ENCODE results near the gene CTDSPL. TPM values are rescaled to one million over a fixed set of nuclear protein-coding genes. Genes with fewer than 3 reads are reported as not detected.

CTDSPL gene
- polyA plus RNA-seq, 1 of the 3 experiments (the other 2 are of a cell fraction): 22.1 TPM

DNA sequence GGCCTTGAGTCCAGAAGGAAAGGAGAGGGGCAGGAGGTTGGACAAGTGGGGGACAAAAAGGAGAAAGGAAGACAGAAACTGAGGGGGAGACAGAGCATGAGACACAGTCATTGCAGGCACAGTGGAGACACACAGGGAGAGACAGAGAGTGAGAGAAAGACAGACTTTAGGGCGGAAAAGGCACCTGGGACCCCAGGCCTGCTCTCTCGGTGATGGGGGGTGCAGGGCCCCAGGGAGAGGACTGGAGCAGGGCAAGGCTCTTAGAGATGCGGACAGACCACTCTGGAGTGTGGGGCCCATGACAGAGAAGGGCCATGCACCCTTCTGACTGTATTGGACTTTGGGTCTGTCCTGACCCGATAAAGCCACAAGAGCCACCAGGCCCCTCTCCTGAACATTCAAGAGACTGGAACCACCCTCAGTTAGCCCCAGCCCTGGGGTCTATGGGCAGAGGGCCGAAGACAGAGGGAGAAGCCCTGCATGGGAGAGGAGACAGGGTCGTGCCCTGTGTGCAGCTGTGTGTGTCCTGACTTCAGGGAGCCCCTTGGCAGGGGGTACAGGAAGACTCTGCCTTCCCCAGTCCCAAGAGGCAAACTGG lies 155.3 kb downstream of the CTDSPL start:
- H3K4me3 ChIP-seq (ENCODE audit: low read depth in 2 of 2, low read length in 1 of 2): no peak overlapping the region
- CTCF ChIA-PET: interaction anchor here (0.9 to 5.3 kb wide), 4 partner anchors 10 to 162 kb away, joined by 3 to 27 read pairs (median 4); no protein-coding TSS in a partner anchor
- H4K20me1 ChIP-seq (ENCODE audit: insufficient read depth): no peaks in the 10 kb centered on the region
- TF ChIP-seq GATA2 (CRISPR knock-in tag; IDR thresholded peaks at IDR 0.05): no peak
- POLR2A ChIA-PET: no interaction called here
- H3K9ac ChIP-seq: no peak overlapping the region
- peaks cover 8% of the 10 kb centered on the region for H3F3A ChIP-seq (replicated peaks; ENCODE audit: insufficient read depth)
- no peak overlapping the region for H2AFZ ChIP-seq (ENCODE audit: low read depth)
- H3K36me3 ChIP-seq (replicated peaks in 1 of 2; ENCODE audit: control insufficient read depth in 1 of 2, insufficient read depth in 2 of 2, low read length in 1 of 2): peaks cover 13 to 32% of the 10 kb centered on the region in 2 experiments
- H3K4me1 ChIP-seq (ENCODE audit: control insufficient read depth in 1 of 2, insufficient read depth in 2 of 2, low read depth in 1 of 2, low read length in 1 of 2): peaks cover 0 to 26% of the 10 kb centered on the region in 2 experiments; a peak in 1 of 4 replicates
- peaks cover 2% of the 10 kb centered on the region; the same call in 1 of the 2 replicates for H3K79me2 ChIP-seq (ENCODE audit: insufficient read depth)
- no peak for DNase-seq
- no peaks in the 10 kb centered on the region for H3K9me2 ChIP-seq
- H3K4me2 ChIP-seq: no peak overlapping the region
- H3K27me3 ChIP-seq (ENCODE audit: insufficient read depth): no peaks in the 10 kb centered on the region
- H3K27ac ChIP-seq (ENCODE audit: low read depth in 2 of 2, low read length in 1 of 2): no peak overlapping the region
- WGBS (ENCODE audit: low lambda C conversion rate): 96% methylated on average over 2 of the region's 6 CpGs
- no peaks in the 10 kb centered on the region for H3K9me3 ChIP-seq

DNA sequence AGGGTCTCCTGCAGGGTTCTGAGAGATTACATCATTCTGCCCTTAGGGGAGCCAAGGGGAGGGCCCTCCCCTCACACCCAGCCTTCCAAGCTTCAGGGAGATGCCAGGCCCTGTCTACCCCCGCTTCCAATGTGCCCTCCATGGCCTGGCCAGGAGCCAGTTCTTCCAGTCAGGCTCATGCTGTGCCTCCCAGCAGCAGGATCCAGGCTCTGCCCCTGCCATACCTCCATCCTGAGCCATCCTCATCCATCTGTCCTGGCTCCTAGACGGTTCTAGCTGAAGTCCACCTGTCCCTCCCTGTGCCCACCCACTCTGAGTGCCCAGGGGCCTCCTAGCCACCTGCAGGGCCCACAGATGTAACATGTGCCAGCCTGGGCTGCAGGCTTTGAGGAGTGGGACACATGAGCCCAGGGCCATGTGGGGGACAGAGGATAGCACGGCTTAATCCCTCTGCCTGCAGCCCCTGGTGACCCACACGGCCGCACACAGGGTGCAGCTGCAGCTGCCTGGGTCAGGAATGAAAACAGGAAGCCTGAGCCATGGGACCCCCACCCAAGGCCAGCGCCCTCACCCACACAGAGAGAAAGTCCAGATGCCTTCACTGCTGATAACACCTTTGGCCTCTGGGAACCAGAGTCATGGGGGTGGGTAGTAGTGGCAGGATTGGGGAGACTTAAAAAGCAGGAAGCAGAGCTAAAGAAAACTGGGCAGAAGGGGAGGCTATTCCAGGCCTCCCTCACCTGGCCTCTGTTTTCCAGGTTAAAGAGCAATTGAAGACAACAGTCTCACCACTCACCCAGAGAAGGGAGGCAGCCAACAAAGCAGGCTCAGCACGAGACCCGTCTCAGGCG lies 156.0 kb downstream of the CTDSPL start:
- no peak overlapping the region for H3K4me3 ChIP-seq (ENCODE audit: low read depth in 2 of 2, low read length in 1 of 2)
- peak; percentile 69 for DNase-seq
- H3K27ac ChIP-seq (ENCODE audit: low read depth in 2 of 2, low read length in 1 of 2): peak overlapping the region in 1 of 2 experiments; percentile 40; a peak in 2 of 4 replicates
- POLR2A ChIA-PET: interaction anchor here (1.6 kb wide), 1 partner anchor 12 kb away, joined by 4 read pairs; the partner anchor contains the start of gene PLCD1
- peaks cover 4% of the 10 kb centered on the region; the same call in 1 of the 2 replicates for H3K79me2 ChIP-seq (ENCODE audit: insufficient read depth)
- H3K9me3 ChIP-seq: no peaks in the 10 kb centered on the region
- peaks cover 8% of the 10 kb centered on the region for H3F3A ChIP-seq (replicated peaks; ENCODE audit: insufficient read depth)
- TF ChIP-seq CHD2 (IDR thresholded peaks at IDR 0.05; ENCODE audit: low read length, partially characterized antibody) (no peak), EP300 (IDR thresholded peaks at IDR 0.05; ENCODE audit: borderline replicate concordance in 1 of 2, low read depth in 1 of 2, low read length in 1 of 2) (peak in 1 of 2 experiments; percentile 50; a peak in 1 of 4 replicates), GATA2 (CRISPR knock-in tag; IDR thresholded peaks at IDR 0.05) (peak; percentile 40; the same call in 1 of the 2 replicates)
- no peaks in the 10 kb centered on the region for H4K20me1 ChIP-seq (ENCODE audit: insufficient read depth)
- no peaks in the 10 kb centered on the region for H3K9me2 ChIP-seq
- CTCF ChIA-PET: interaction anchor here (0.9 to 5.3 kb wide), 4 partner anchors 14 to 163 kb away, joined by 3 to 27 read pairs (median 4); no protein-coding TSS in a partner anchor
- peaks cover 13 to 32% of the 10 kb centered on the region in 2 experiments for H3K36me3 ChIP-seq (replicated peaks in 1 of 2; ENCODE audit: control insufficient read depth in 1 of 2, insufficient read depth in 2 of 2, low read length in 1 of 2)
- peaks cover 0 to 30% of the 10 kb centered on the region in 2 experiments; a peak in 1 of 4 replicates for H3K4me1 ChIP-seq (ENCODE audit: control insufficient read depth in 1 of 2, insufficient read depth in 2 of 2, low read depth in 1 of 2, low read length in 1 of 2)
- 58% methylated on average over 3 of the region's 9 CpGs for WGBS (ENCODE audit: low lambda C conversion rate)
- H3K9ac ChIP-seq: no peak overlapping the region
- H3K4me2 ChIP-seq: no peak overlapping the region
- no peak overlapping the region for H2AFZ ChIP-seq (ENCODE audit: low read depth)
- no peaks in the 10 kb centered on the region for H3K27me3 ChIP-seq (ENCODE audit: insufficient read depth)

DNA sequence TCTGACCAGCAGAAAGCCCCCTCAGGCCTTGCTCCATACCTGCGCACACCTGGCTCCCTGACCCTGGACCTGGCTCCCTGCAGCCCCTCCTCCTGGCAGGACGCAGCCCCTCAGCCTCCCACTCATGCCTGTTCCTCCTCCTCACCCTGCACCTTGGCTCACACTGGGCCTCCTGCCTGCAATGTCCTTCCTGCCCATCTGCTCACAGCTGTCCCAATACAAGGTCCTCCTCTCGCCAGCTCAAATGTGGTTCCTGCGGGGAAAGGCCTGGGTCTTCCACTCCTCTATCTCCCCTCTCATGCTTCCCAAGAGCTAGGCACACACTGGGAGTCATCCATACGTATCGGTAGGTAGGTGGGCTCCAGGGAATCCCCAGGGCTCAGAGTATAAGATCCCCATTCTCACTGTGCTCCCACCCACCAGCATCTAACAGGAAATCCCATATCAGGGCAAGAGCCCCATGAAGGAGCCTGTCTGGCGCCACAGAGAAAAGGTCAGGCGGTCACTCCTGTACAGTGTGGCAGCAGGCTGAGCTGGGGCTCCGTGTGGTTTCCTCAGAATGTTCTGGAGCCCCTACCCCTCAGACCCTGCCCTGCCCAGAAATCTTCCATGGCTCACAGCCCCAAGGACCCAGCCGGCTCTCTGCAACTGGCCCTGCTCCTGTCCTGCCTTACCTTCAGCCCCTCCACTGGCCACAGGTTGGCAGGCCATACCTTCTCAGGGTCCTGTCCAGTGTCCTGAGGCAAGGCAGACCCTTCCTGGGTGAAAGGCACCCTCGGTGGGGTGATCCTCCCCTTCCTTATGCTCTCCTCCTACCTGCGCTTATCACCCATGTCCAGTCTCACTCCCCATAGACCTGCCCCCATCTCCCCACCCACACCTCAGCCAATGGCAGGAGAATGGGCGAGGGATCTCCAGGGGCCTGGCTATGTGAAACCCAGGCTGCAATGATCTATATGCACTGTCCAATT lies 156.9 kb downstream of the CTDSPL start:
- no peak overlapping the region for H3K4me3 ChIP-seq (ENCODE audit: low read depth in 2 of 2, low read length in 1 of 2)
- no peaks in the 10 kb centered on the region for H3K9me3 ChIP-seq
- H3K79me2 ChIP-seq (ENCODE audit: insufficient read depth): peaks cover 6% of the 10 kb centered on the region; the same call in 1 of the 2 replicates
- 94% methylated on average over 8 of the region's 13 CpGs for WGBS (ENCODE audit: low lambda C conversion rate)
- H3K4me2 ChIP-seq: no peak overlapping the region
- no peak overlapping the region for H2AFZ ChIP-seq (ENCODE audit: low read depth)
- H4K20me1 ChIP-seq (ENCODE audit: insufficient read depth): no peaks in the 10 kb centered on the region
- peaks cover 13 to 32% of the 10 kb centered on the region in 2 experiments for H3K36me3 ChIP-seq (replicated peaks in 1 of 2; ENCODE audit: control insufficient read depth in 1 of 2, insufficient read depth in 2 of 2, low read length in 1 of 2)
- H3K9me2 ChIP-seq: no peaks in the 10 kb centered on the region
- H3K27ac ChIP-seq (ENCODE audit: low read depth in 2 of 2, low read length in 1 of 2): peak overlapping the region in 1 of 2 experiments; percentile 39; a peak in 1 of 4 replicates
- H3K9ac ChIP-seq: no peak overlapping the region
- DNase-seq: no peak
- H3F3A ChIP-seq (replicated peaks; ENCODE audit: insufficient read depth): peaks cover 8% of the 10 kb centered on the region
- POLR2A ChIA-PET: interaction anchor here (1.6 kb wide), 1 partner anchor 11 kb away, joined by 4 read pairs; the partner anchor contains the start of gene PLCD1
- H3K27me3 ChIP-seq (ENCODE audit: insufficient read depth): no peaks in the 10 kb centered on the region
- CTCF ChIA-PET: interaction anchor here (1.1 to 5.3 kb wide), 2 partner anchors 15 to 22 kb away, joined by 3 to 27 read pairs; no protein-coding TSS in a partner anchor
- H3K4me1 ChIP-seq (ENCODE audit: control insufficient read depth in 1 of 2, insufficient read depth in 2 of 2, low read depth in 1 of 2, low read length in 1 of 2): peaks cover 0 to 38% of the 10 kb centered on the region in 2 experiments; a peak in 1 of 4 replicates
- TF ChIP-seq TEAD4 (IDR thresholded peaks at IDR 0.05; ENCODE audit: borderline replicate concordance, insufficient read depth) (no peak), TAF1 (IDR thresholded peaks at IDR 0.05; ENCODE audit: borderline replicate concordance, low read depth, low read length) (no peak), SMC3 (IDR thresholded peaks at IDR 0.05; ENCODE audit: low read depth, low read length) (no peak)
- TF ChIP-seq, protein P1, sequence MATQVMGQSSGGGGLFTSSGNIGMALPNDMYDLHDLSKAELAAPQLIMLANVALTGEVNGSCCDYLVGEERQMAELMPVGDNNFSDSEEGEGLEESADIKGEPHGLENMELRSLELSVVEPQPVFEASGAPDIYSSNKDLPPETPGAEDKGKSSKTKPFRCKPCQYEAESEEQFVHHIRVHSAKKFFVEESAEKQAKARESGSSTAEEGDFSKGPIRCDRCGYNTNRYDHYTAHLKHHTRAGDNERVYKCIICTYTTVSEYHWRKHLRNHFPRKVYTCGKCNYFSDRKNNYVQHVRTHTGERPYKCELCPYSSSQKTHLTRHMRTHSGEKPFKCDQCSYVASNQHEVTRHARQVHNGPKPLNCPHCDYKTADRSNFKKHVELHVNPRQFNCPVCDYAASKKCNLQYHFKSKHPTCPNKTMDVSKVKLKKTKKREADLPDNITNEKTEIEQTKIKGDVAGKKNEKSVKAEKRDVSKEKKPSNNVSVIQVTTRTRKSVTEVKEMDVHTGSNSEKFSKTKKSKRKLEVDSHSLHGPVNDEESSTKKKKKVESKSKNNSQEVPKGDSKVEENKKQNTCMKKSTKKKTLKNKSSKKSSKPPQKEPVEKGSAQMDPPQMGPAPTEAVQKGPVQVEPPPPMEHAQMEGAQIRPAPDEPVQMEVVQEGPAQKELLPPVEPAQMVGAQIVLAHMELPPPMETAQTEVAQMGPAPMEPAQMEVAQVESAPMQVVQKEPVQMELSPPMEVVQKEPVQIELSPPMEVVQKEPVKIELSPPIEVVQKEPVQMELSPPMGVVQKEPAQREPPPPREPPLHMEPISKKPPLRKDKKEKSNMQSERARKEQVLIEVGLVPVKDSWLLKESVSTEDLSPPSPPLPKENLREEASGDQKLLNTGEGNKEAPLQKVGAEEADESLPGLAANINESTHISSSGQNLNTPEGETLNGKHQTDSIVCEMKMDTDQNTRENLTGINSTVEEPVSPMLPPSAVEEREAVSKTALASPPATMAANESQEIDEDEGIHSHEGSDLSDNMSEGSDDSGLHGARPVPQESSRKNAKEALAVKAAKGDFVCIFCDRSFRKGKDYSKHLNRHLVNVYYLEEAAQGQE (IDR thresholded peaks at IDR 0.05; ENCODE audit: low read depth, low read length): no peak
- TF ChIP-seq, protein P2, sequence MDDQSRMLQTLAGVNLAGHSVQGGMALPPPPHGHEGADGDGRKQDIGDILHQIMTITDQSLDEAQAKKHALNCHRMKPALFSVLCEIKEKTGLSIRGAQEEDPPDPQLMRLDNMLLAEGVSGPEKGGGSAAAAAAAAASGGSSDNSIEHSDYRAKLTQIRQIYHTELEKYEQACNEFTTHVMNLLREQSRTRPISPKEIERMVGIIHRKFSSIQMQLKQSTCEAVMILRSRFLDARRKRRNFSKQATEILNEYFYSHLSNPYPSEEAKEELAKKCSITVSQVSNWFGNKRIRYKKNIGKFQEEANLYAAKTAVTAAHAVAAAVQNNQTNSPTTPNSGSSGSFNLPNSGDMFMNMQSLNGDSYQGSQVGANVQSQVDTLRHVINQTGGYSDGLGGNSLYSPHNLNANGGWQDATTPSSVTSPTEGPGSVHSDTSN (IDR thresholded peaks at IDR 0.05): no peak

Measured in SK-N-SH (cell line).